ENCODE measurements around the gene TSSK2. TPM values are rescaled to one million over a fixed set of nuclear protein-coding genes. Genes with fewer than 3 reads are reported as not detected.

TSSK2 gene
- total and polyA plus RNA-seq, 2 of the 8 experiments (the other 6 are each of a cell fraction or from before 2014, with no cell fraction given), result not detected

- TF ChIP-seq E2F6 (IDR thresholded peaks at IDR 0.05) (no peak), CHD2 (IDR thresholded peaks at IDR 0.05; ENCODE audit: low read length) (no peak), TBP (IDR thresholded peaks at IDR 0.05; ENCODE audit: low read depth, low read length) (no peak), ASH2L (IDR thresholded peaks at IDR 0.05; ENCODE audit: low read length) (no peak), CEBPB (IDR thresholded peaks at IDR 0.05; ENCODE audit: low read depth, low read length) (no peak)
These were observed 25.0 kb upstream of the TSSK2 start (continued) for GRCh38 chr22:19105867-19106802.

Measured in H1 (cell line).